ENCODE results near the gene ARRDC4.

ARRDC4 gene

GRCh38 chr15:97991972-97992541 lies 31.6 kb downstream of the ARRDC4 start:
- DNase-seq = no peak
- in situ Hi-C loops (cut with MboI; ENCODE audit: low pct_unique_long_range_greater_than_20kb, low sequenced_read_pairs) = no loop called here

GRCh38 chr15:97992823-97993222 lies 32.3 kb downstream of the ARRDC4 start:
- DNase-seq = no peak
- in situ Hi-C loops (cut with MboI; ENCODE audit: low pct_unique_long_range_greater_than_20kb, low sequenced_read_pairs) = no loop called here

- in situ Hi-C loops (cut with MboI; ENCODE audit: low pct_unique_long_range_greater_than_20kb, low sequenced_read_pairs) = no loop called here
- DNase-seq = peak; percentile 53
These were observed 32.8 kb downstream of the ARRDC4 start for GRCh38 chr15:97993310-97993738.

GRCh38 chr15:97994236-97994635 lies 33.7 kb downstream of the ARRDC4 start:
- DNase-seq = no peak
- in situ Hi-C loops (cut with MboI; ENCODE audit: low pct_unique_long_range_greater_than_20kb, low sequenced_read_pairs) = no loop called here

GRCh38 chr15:97995192-97995591 lies 34.7 kb downstream of the ARRDC4 start:
- in situ Hi-C loops (cut with MboI; ENCODE audit: low pct_unique_long_range_greater_than_20kb, low sequenced_read_pairs) = no loop called here
- no peak for DNase-seq

GRCh38 chr15:97995881-97996603 lies 35.5 kb downstream of the ARRDC4 start:
- in situ Hi-C loops (cut with MboI; ENCODE audit: low pct_unique_long_range_greater_than_20kb, low sequenced_read_pairs) = no loop called here
- peak; percentile 78 for DNase-seq

- in situ Hi-C loops (cut with MboI; ENCODE audit: low pct_unique_long_range_greater_than_20kb, low sequenced_read_pairs) = no loop called here
- no peak for DNase-seq
These were observed 38.0 kb downstream of the ARRDC4 start for GRCh38 chr15:97998307-97999071.

GRCh38 chr15:98000249-98001203 lies 40.0 kb downstream of the ARRDC4 start:
- no peak for DNase-seq
- in situ Hi-C loops (cut with MboI; ENCODE audit: low pct_unique_long_range_greater_than_20kb, low sequenced_read_pairs) = no loop called here

GRCh38 chr15:98001663-98002194 lies 41.2 kb downstream of the ARRDC4 start:
- no peak for DNase-seq
- in situ Hi-C loops (cut with MboI; ENCODE audit: low pct_unique_long_range_greater_than_20kb, low sequenced_read_pairs) = no loop called here

GRCh38 chr15:98002419-98002818 lies 41.9 kb downstream of the ARRDC4 start:
- no peak for DNase-seq
- in situ Hi-C loops (cut with MboI; ENCODE audit: low pct_unique_long_range_greater_than_20kb, low sequenced_read_pairs) = no loop called here

- in situ Hi-C loops (cut with MboI; ENCODE audit: low pct_unique_long_range_greater_than_20kb, low sequenced_read_pairs) = no loop called here
These were observed 42.4 kb downstream of the ARRDC4 start for GRCh38 chr15:98002866-98003265.

GRCh38 chr15:98003518-98003917 lies 43.0 kb downstream of the ARRDC4 start:
- in situ Hi-C loops (cut with MboI; ENCODE audit: low pct_unique_long_range_greater_than_20kb, low sequenced_read_pairs) = no loop called here
- DNase-seq = no peak

More at GRCh38 chr15:98002866-98003265, 42.4 kb downstream of the ARRDC4 start:
- DNase-seq = no peak

GRCh38 chr15:98003996-98004395 lies 43.5 kb downstream of the ARRDC4 start:
- in situ Hi-C loops (cut with MboI; ENCODE audit: low pct_unique_long_range_greater_than_20kb, low sequenced_read_pairs) = no loop called here
- DNase-seq = no peak

- no peak for DNase-seq
- in situ Hi-C loops (cut with MboI; ENCODE audit: low pct_unique_long_range_greater_than_20kb, low sequenced_read_pairs) = no loop called here
These were observed 45.2 kb downstream of the ARRDC4 start for GRCh38 chr15:98005659-98006058.

GRCh38 chr15:98009169-98009568 lies 48.7 kb downstream of the ARRDC4 start:
- no peak for DNase-seq
- in situ Hi-C loops (cut with MboI; ENCODE audit: low pct_unique_long_range_greater_than_20kb, low sequenced_read_pairs) = no loop called here

GRCh38 chr15:98009971-98010370 lies 49.5 kb downstream of the ARRDC4 start:
- in situ Hi-C loops (cut with MboI; ENCODE audit: low pct_unique_long_range_greater_than_20kb, low sequenced_read_pairs) = no loop called here
- no peak for DNase-seq

GRCh38 chr15:98012354-98012753 lies 51.9 kb downstream of the ARRDC4 start:
- DNase-seq = no peak
- in situ Hi-C loops (cut with MboI; ENCODE audit: low pct_unique_long_range_greater_than_20kb, low sequenced_read_pairs) = no loop called here

- no peak for DNase-seq
- in situ Hi-C loops (cut with MboI; ENCODE audit: low pct_unique_long_range_greater_than_20kb, low sequenced_read_pairs) = no loop called here
These were observed 53.1 kb downstream of the ARRDC4 start for GRCh38 chr15:98013631-98014030.
